Non-pigmented ciliary epithelial cell (primary cell): ENCODE data around the gene RTL3.
A peak's percentile ranks its signal among the peaks of the same experiment; 100 is the strongest.
"Not testable (repeated sequence)": the region's sequence is repeated elsewhere in the genome, so short reads cannot be mapped to it uniquely, and the experiment has no call there.

Experiments used
- DNase-seq: peaks from one replicate; pipeline ENCODE4 v3.0.0-alpha.2; 2010; ENCODE audit warnings: low read depth

RTL3 gene

GRCh38 chrX:78658845-78659744 is at the start of gene RTL3:
RTL3 (minus strand) TSS chrX:78659328; CDS start chrX:78658420, 908 bp downstream.
- DNase-seq: no peak

- no peak for DNase-seq
Observed at GRCh38 chrX:78708816-78709215, 49.7 kb upstream of the RTL3 start.

DNA sequence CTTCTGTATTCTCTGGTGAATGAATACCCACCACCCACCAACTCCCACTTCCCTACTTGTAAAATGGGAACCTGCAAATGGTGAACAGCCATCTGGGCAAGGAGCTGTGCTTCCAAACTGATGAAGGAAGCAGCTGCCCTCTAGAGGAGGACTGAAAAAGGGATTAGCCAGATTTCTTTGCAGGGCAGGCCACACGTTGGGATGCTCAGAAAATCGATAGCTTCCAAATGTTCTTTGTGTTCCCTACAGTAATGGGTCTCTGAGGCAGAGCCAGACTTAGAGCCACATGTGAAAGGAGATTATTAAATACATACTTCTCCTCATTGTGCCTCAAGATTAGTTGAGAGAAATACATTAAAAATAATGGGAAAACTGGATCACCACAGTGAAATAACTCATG is 49.1 kb upstream of the RTL3 start:
- DNase-seq: peak; percentile 6

DNA sequence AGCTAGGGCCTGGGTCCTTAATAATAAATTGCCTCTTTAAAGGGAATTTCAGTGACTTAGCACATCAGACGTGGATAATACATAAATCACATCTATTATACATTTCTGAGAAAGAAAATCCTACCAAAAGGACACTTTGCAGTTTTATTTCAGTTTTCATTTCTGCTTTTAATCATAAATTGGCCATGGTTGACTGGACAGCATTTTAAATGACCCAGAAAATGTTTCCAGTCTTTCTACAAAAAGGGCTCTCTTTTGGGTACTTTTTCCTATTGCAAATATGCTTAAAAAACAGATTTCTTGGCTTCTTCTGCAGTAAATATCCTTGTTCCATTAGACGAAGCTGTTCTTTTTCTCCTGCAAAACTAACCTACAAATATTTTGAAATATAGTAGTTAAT is 46.9 kb upstream of the RTL3 start:
- no peak for DNase-seq

DNA sequence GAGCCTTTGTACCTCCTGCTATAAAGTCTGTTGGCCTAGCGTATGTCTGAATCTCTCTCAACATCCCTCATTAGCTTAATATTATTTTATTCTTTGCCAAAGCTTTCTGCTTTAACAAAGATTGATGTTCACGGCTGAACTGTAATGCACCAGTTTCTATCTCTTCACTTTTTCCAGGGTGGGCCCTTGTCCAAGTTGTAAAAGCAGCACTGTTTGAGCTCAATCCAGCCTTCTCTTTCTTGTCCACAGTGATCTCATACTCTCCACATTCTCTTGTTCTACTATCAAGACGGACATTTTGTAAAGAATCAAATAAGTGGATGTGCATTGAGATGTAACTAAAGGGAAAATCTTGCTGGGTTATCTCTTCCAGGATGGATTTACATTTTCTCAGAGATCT is 34.4 kb upstream of the RTL3 start:
- no peak for DNase-seq

DNA sequence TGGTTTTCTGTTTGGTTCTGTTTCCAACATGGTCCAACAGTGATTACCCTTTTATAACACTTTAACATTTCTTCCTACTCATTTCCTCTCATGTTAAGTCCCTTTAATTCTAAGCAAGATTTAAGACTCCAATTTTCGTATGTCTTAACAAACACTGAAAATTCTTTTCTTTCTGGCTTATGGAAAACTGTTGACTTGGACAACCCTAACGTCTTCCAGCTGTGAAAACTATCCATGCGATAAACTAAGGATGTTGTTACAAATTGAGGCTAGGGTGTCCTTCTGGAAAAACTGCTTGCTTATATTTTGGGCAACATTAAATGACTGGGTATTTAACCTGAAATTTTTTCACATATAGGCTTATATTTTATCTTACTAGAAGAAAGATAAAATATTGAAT is 33.9 kb upstream of the RTL3 start:
- DNase-seq: no peak

- DNase-seq: no peak
Observed at GRCh38 chrX:78687586-78687985, 28.5 kb upstream of the RTL3 start.

DNA sequence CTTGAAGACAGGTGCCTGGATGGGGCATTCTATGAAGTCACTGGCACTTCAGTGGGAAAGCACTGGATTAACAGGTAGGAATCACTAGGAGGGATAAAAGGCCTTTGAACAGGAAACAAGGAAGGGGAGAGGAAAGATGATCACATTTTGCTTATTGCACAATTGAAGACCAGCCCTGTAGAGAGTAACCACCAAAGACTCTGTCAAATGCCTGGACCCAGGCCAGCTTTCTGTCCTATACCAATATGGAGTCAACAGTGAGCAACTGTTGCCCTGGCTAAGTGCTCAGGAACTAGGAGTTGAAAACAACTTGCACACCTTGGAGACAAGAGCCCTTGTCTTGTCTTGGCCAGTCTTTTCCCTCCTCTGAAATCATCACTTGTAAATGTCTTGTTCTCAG is 14.1 kb upstream of the RTL3 start:
- no peak for DNase-seq

- DNase-seq: no peak
Observed at GRCh38 chrX:78665342-78665741, 6.2 kb upstream of the RTL3 start.

DNA sequence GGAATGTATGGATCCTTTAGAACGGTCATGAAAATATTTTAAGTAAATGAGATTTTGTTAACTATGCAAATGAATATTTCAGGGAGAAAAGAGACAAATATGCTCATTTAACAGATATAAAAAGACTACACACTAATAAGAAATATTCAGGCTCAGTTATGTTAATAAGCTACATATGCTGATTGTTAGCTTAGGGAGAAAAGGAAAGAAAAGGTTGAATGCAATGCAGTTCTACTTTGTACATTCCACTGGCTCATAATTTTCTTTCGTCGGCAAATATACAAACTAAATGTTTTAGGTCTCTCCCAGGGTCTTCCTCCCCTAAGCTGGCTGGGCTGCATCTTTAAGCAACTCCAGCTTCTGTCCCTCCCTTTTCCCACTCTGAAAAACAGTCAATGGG is 2.7 kb upstream of the RTL3 start:
- no peak for DNase-seq

- DNase-seq: no peak
Observed at GRCh38 chrX:78659955-78660354, 827 bp upstream of the RTL3 start.

- DNase-seq: no peak
Observed at GRCh38 chrX:78658414-78658813, 714 bp downstream of the RTL3 start.

- DNase-seq: no peak
Observed at GRCh38 chrX:78655642-78656041, 3.5 kb downstream of the RTL3 start.

GRCh38 chrX:78653118-78653822 is 5.9 kb downstream of the RTL3 start:
- DNase-seq: no peak

DNA sequence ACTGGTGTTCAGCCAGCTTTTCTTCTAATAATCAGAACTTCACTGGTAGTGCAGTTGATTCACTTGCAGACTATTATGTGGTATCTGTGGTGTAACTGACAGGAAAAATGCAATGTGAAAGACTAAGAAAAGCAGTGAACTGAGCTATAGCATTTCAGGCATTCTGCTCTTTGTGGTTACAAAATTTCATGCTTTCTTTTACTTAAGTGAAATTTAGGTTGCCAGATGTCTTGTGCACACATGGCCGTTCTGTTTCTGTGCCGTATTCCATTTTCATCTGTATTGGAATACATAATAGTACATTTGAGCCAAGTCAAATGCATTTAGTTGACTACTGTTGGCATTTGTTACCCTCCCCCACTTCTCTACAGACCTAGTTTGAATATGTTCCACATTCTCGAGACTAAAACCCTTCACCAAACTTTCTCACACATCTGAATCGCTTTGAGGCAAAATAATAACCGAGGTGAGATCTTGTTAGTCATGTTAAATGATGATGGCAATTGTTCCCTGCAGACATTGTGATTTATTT is 8.2 kb downstream of the RTL3 start:
- no peak for DNase-seq

GRCh38 chrX:78643874-78644273 is 15.3 kb downstream of the RTL3 start:
- DNase-seq: no peak

DNA sequence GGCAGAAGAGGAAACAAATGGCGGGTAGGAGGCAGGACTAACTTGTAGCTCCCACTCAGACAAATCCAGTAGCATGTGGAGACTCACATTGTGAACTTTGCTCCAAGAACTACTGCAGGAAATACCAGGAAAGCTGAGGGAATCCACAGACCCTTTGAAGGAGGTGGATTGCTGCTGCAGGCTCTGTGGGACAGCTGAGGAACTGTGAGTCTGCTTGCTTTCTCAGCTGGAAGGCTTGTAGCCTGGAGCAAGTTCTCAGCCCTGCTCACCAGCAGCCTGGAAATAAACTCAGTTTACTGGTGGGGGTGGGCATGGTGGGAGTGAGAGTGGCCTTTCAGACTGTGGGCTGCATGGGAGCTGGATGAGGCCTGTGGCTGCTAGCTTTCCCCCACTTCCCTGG is 16.0 kb downstream of the RTL3 start:
- no peak for DNase-seq

GRCh38 chrX:78636096-78636495 is 23.0 kb downstream of the RTL3 start:
- DNase-seq: not testable (repeated sequence)

GRCh38 chrX:78624962-78625909 is 33.9 kb downstream of the RTL3 start:
- DNase-seq: no peak

DNA sequence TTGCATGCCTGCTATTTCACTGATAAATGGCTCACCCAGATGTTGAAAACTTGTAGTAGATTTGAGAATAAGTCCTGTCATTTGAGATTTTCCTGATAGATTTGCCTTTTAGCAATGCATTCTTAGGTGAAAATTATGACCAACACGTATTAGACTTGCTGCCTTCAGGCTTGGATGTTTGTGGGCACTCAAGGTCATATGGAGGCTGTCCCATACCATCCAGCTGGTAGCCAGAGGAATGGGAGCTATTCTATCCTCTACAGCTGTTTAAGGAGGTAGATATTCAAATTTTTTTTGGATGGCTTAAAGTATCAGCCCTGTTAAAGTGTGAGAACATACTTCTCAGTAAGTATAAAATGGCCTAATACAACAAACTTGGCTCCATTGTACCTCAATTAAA is 34.7 kb downstream of the RTL3 start:
- DNase-seq: no peak

- no peak for DNase-seq
Observed at GRCh38 chrX:78622831-78623230, 36.3 kb downstream of the RTL3 start.

DNA sequence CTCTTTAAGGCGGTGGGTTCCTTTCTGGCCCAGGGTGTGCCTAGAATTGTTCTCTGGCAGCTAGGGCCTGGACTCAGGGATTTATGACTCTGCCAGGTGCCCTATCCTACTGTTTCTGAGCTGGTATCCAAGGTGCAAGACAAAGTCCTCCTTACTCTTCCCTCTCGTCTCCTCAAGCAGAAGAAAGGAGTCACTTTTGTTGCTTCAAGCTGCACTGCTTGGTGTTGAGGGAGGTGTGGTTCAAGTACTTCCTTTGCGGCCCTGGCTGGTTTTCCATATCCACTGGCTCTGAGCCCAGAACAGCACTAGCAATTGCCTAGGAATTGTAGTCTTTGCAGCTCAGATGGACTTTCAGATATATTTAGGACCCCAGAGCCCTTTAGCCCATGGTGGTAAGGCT is 39.3 kb downstream of the RTL3 start:
- no peak for DNase-seq
